Activated CD8-positive, alpha-beta T cell treated with anti-CD3 and anti-CD28 coated beads for 36 hours (primary cell): ENCODE data around the gene DLX1. TPM values are rescaled to one million over a fixed set of nuclear protein-coding genes. Genes with fewer than 3 reads are reported as not detected.

ENCODE experiments used
- ATAC-seq: fragments of 200-7000 bp; cut with Tn5 transposase; one replicate; pipeline ENCODE4 v1.10.0; 2021; ENCODE audit warnings: mild to moderate bottlenecking, moderate library complexity
- CTCF ChIA-PET: fragments of 350-600 bp; sonication (Branson Sonifier 250); formaldehyde crosslinking; loops from one replicate; lab custom pipeline; 2021; ENCODE audit warnings: antibody characterized with exemption; lab: Charles Lee
- POLR2A ChIA-PET: fragments of 350-600 bp; sonication (Branson Sonifier 250); formaldehyde crosslinking; loops from one replicate; lab custom pipeline; 2021; ENCODE audit warnings: antibody characterized with exemption; lab: Charles Lee
- DNase-seq: peaks from one replicate; pipeline ENCODE4 v3.0.0-alpha.2; 2020
- H3K27ac Mint-ChIP-seq: one replicate; pipeline ENCODE4 v1.8.0; 2021; ENCODE audit warnings: mild to moderate bottlenecking, mixed read lengths
- H3K27me3 Mint-ChIP-seq: one replicate; pipeline ENCODE4 v1.8.0; 2021; ENCODE audit warnings: mixed read lengths
- H3K36me3 Mint-ChIP-seq: one replicate; pipeline ENCODE4 v1.8.0; 2021; ENCODE audit warnings: low read depth, mixed read lengths
- H3K4me1 Mint-ChIP-seq: one replicate; pipeline ENCODE4 v1.8.0; 2021; ENCODE audit warnings: low read depth, mixed read lengths
- H3K4me3 Mint-ChIP-seq: one replicate; pipeline ENCODE4 v1.8.0; 2021; ENCODE audit warnings: mild to moderate bottlenecking, moderate library complexity, mixed read lengths
- H3K9me3 Mint-ChIP-seq: one replicate; pipeline ENCODE4 v1.8.0; 2021; ENCODE audit warnings: mixed read lengths
- CTCF ChIP-seq: fragments of 200-600 bp; IDR thresholded peaks from one replicate; pipeline ENCODE4 v1.8.0; 2022; ENCODE audit warnings: antibody characterized with exemption, mild to moderate bottlenecking
- intact Hi-C: fragments of 100-400 bp; cut with micrococcal nuclease; formaldehyde crosslinking; loops from one replicate; pipeline ENCODE4 v1.10.0; 2022
- total RNA-seq, 2 experiments: library from RNA; stranded (reverse); gene quantifications; one replicate each; pipeline ENCODE4 v1.2.3, GENCODE V29; 2021

The DLX1 gene
- total RNA-seq, 2 experiments from 2014 or later: not detected

GRCh38 chr2:172100935-172101820, 15.9 kb downstream of the DLX1 start:
- intact Hi-C loops: loop anchor here (5.0 to 10.0 kb wide), 3 partner anchors 176 to 506 kb away; partner anchors contain the start of gene HAT1
- Mint-ChIP-seq H3K36me3 (no peaks in the 10 kb centered on the region), H3K4me3 (peak overlapping the region; percentile 76), H3K4me1 (peaks cover 56% of the 10 kb centered on the region), H3K27me3 (peaks cover 70% of the 10 kb centered on the region), H3K9me3 (no peaks in the 10 kb centered on the region), H3K27ac (no peak overlapping the region)
- CTCF ChIA-PET: interaction anchor here (0.8 to 6.1 kb wide), 9 partner anchors 10 to 502 kb away, joined by 3 to 32 read pairs (median 5); partner anchors contain the start of genes DLX1 and HAT1
- DNase-seq (peak; percentile 28), ATAC-seq (no peak)
- no peak for TF ChIP-seq CTCF
- POLR2A ChIA-PET: interaction anchor here (2.2 kb wide), 1 partner anchor 19 kb away, joined by 15 read pairs; no protein-coding TSS in a partner anchor

- no peaks in the 10 kb centered on the region for H3K9me3 Mint-ChIP-seq
- ATAC-seq (peak; percentile 7), DNase-seq (peak; percentile 64)
- H3K36me3 Mint-ChIP-seq: no peaks in the 10 kb centered on the region
- H3K27ac Mint-ChIP-seq: no peak overlapping the region
- H3K4me1 Mint-ChIP-seq: peaks cover 52% of the 10 kb centered on the region
- CTCF ChIA-PET: interaction anchor here (0.8 to 6.1 kb wide), 14 partner anchors 11 to 528 kb away, joined by 3 to 32 read pairs (median 4); partner anchors contain the start of genes DLX1 and HAT1
- peaks cover 72% of the 10 kb centered on the region for H3K27me3 Mint-ChIP-seq
- intact Hi-C loops: loop anchor here (2.0 to 10.0 kb wide), 4 partner anchors 17 to 507 kb away; partner anchors contain the start of genes DLX1 and HAT1
- peak overlapping the region; percentile 76 for H3K4me3 Mint-ChIP-seq
- no peak for TF ChIP-seq CTCF
- POLR2A ChIA-PET: interaction anchor here (0.6 to 2.2 kb wide), 3 partner anchors 20 to 50 kb away, joined by 3 to 15 read pairs (median 3); no protein-coding TSS in a partner anchor
Measured at GRCh38 chr2:172101821-172102390, 16.6 kb downstream of the DLX1 start.

- peaks cover 45% of the 10 kb centered on the region for H3K4me1 Mint-ChIP-seq
- DNase-seq: peak; percentile 88
- no peaks in the 10 kb centered on the region for H3K9me3 Mint-ChIP-seq
Measured at GRCh38 chr2:172102391-172103359, 17.4 kb downstream of the DLX1 start, which contains the start of gene DLX2. DLX2 (minus strand) TSS chr2:172102900; CDS start chr2:172102538, 362 bp downstream.

More at GRCh38 chr2:172102391-172103359, 17.4 kb downstream of the DLX1 start, which contains the start of gene DLX2:
- no peak within 1 kb of the TSS for H3K27ac Mint-ChIP-seq
- H3K27me3 Mint-ChIP-seq: peaks cover 69% of the 10 kb centered on the region
- POLR2A ChIA-PET: interaction anchor here (0.6 to 2.2 kb wide), 4 partner anchors 21 to 360 kb away, joined by 3 to 15 read pairs (median 3); no protein-coding TSS in a partner anchor
- no peaks in the 10 kb centered on the region for H3K36me3 Mint-ChIP-seq
- ATAC-seq: peak; percentile 43
- no peak for TF ChIP-seq CTCF
- intact Hi-C loops: loop anchor here (2.0 to 10.0 kb wide), 4 partner anchors 18 to 508 kb away; partner anchors contain the start of genes DLX1 and HAT1
- H3K4me3 Mint-ChIP-seq: peak within 1 kb of the TSS; percentile 76
- CTCF ChIA-PET: interaction anchor here (0.8 to 6.1 kb wide), 23 partner anchors 11 to 529 kb away, joined by 3 to 32 read pairs (median 4); partner anchors contain the start of genes DLX1 and HAT1
